NT2/D1 (cell line): ENCODE measurements around the gene SLC2A13.
"Not testable (repeated sequence)": the region's sequence is repeated elsewhere in the genome, so short reads cannot be mapped to it uniquely, and the experiment has no call there.

Experiments
- DNase-seq: peaks from one replicate; pipeline ENCODE4 v3.0.0-alpha.2; 2011; ENCODE audit warnings: low read depth, low spot score
- H3K27me3 ChIP-seq: 2 replicates; pipeline ENCODE4 v1.6.0; 2011; ENCODE audit warnings: mild to moderate bottlenecking; ENCODE audit not compliant: insufficient read length, insufficient read depth
- H3K36me3 ChIP-seq: 2 replicates; pipeline ENCODE4 v1.6.1; 2011; ENCODE audit warnings: mild to moderate bottlenecking, low read length, mixed read lengths; ENCODE audit not compliant: insufficient read depth, insufficient read length
- H3K4me1 ChIP-seq: 2 replicates; pipeline ENCODE4 v1.5.1; 2011; ENCODE audit not compliant: insufficient read depth, insufficient read length
- H3K4me3 ChIP-seq: 2 replicates; pipeline ENCODE4 v1.5.1; 2011; ENCODE audit warnings: low read depth; ENCODE audit not compliant: insufficient read length
- H3K9ac ChIP-seq: 2 replicates; pipeline ENCODE4 v1.6.0; 2011; ENCODE audit warnings: low read depth; ENCODE audit not compliant: insufficient read length
- H3K9me3 ChIP-seq: 2 replicates; pipeline ENCODE4 v1.5.1; 2011; ENCODE audit warnings: mild to moderate bottlenecking, low read length; ENCODE audit not compliant: insufficient read depth
- SUZ12 ChIP-seq: IDR thresholded peaks from 2 replicates; pipeline ENCODE4 v1.6.1; 2011; ENCODE audit not compliant: insufficient read length, insufficient read depth; ENCODE audit errors: extremely low read depth
- YY1 ChIP-seq: IDR thresholded peaks from 2 replicates; pipeline ENCODE4 v1.6.1; 2011; ENCODE audit not compliant: insufficient read length, insufficient read depth
- ZNF274 ChIP-seq: IDR thresholded peaks from 2 replicates; pipeline ENCODE4 v1.6.1; 2011; ENCODE audit warnings: mild to moderate bottlenecking, low read depth, low read length

SLC2A13 gene

GRCh38 chr12:40055228-40055579 is 50.7 kb downstream of the SLC2A13 start:
- Histone ChIP-seq H3K36me3 (no peaks in the 10 kb centered on the region), H3K27me3 (no peaks in the 10 kb centered on the region), H3K4me1 (no peaks in the 10 kb centered on the region), H3K4me3 (no peak overlapping the region), H3K9ac (no peak overlapping the region), H3K9me3 (no peaks in the 10 kb centered on the region)
- TF ChIP-seq YY1: no peak
- no peak for TF ChIP-seq SUZ12
- no peak for TF ChIP-seq ZNF274
- DNase-seq: no peak

- TF ChIP-seq YY1 (no peak), SUZ12 (no peak), ZNF274 (no peak)
- H3K36me3 ChIP-seq: no peaks in the 10 kb centered on the region
- no peaks in the 10 kb centered on the region for H3K27me3 ChIP-seq
- DNase-seq: no peak
- no peaks in the 10 kb centered on the region for H3K9me3 ChIP-seq
- H3K4me1 ChIP-seq: no peaks in the 10 kb centered on the region
- H3K4me3 ChIP-seq: no peak overlapping the region
- no peak overlapping the region for H3K9ac ChIP-seq
Measured at GRCh38 chr12:40054555-40055227, 51.2 kb downstream of the SLC2A13 start.

- Histone ChIP-seq H3K36me3 (no peaks in the 10 kb centered on the region), H3K9ac (no peak overlapping the region), H3K4me3 (no peak overlapping the region), H3K4me1 (no peaks in the 10 kb centered on the region), H3K27me3 (no peaks in the 10 kb centered on the region), H3K9me3 (no peaks in the 10 kb centered on the region)
- TF ChIP-seq YY1 (no peak), ZNF274 (no peak), SUZ12 (no peak)
- no peak for DNase-seq
Measured at GRCh38 chr12:40049268-40049667, 56.6 kb downstream of the SLC2A13 start.

DNA sequence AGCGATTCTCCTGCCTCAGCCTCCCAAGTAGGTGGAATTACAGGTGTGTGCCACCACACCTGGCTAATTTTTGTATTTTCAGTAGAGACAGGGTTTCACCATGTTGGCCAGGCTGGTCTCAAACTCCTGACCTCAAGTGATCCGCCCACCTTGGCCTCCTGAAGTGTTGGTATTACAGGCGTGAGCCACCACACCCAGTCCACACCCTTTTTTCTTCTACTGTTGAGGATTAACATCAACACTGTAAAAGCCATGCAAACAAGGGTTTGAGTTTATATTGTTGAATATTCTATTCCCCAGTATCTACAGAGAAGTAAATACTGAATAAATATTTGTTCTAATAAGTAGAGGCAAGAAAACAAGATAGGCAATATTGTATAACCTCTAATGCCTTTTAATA is 58.9 kb downstream of the SLC2A13 start:
- H3K9ac ChIP-seq, H3K4me1 ChIP-seq, H3K27me3 ChIP-seq, H3K4me3 ChIP-seq, H3K36me3 ChIP-seq, H3K9me3 ChIP-seq, DNase-seq: not testable (repeated sequence)

DNA sequence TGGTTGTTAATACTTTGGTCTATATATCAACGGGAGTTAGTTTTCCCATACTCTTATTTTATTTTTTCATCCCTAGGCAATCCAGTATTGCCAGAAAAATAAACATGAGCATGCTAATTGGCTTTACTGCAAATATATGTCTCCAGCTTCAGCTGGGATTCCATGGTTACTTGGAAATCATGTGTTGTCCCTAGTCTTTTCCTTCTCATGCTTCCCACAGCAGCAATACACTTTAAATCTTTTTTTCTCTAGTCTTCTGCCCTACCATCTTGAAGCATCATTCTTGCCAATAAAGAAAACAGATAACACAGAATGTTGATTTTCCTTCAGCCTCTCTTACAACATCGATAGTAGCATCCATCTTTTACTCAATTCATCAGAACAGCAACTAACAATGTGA is 60.2 kb downstream of the SLC2A13 start:
- H3K4me1 ChIP-seq: no peaks in the 10 kb centered on the region
- H3K4me3 ChIP-seq: no peak overlapping the region
- H3K36me3 ChIP-seq: no peaks in the 10 kb centered on the region
- H3K9ac ChIP-seq: no peak overlapping the region
- no peaks in the 10 kb centered on the region for H3K27me3 ChIP-seq
- no peak for DNase-seq
- TF ChIP-seq SUZ12: no peak
- no peak for TF ChIP-seq YY1
- TF ChIP-seq ZNF274: no peak
- H3K9me3 ChIP-seq: no peaks in the 10 kb centered on the region

DNA sequence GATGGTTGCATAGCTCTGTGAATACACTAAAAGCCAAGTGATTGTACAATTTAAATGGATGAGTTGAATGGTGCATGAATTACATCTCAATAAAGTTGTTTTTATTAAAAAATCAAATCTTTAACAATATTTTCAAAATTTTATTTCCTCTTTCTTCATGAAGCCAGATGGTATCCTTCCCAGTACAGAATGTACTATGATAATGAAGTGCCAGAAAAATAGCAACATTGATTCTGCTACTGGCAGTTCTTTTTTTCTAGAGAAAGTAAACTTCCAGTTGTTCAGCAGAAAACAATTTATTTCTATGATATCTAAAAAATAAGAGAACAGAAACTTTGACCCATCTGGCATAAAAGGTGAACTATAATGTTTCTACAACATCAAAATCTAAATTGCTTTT is 61.5 kb downstream of the SLC2A13 start:
- TF ChIP-seq ZNF274 (no peak), YY1 (no peak), SUZ12 (no peak)
- no peak overlapping the region for H3K4me3 ChIP-seq
- no peak overlapping the region for H3K9ac ChIP-seq
- H3K9me3 ChIP-seq: no peaks in the 10 kb centered on the region
- H3K36me3 ChIP-seq: no peaks in the 10 kb centered on the region
- no peak for DNase-seq
- no peaks in the 10 kb centered on the region for H3K4me1 ChIP-seq
- no peaks in the 10 kb centered on the region for H3K27me3 ChIP-seq

- H3K4me3 ChIP-seq: no peak overlapping the region
- H3K27me3 ChIP-seq: no peaks in the 10 kb centered on the region
- H3K9me3 ChIP-seq: no peaks in the 10 kb centered on the region
- H3K36me3 ChIP-seq: no peaks in the 10 kb centered on the region
- DNase-seq: no peak
- TF ChIP-seq ZNF274 (no peak), YY1 (no peak)
- no peaks in the 10 kb centered on the region for H3K4me1 ChIP-seq
- H3K9ac ChIP-seq: no peak overlapping the region
Measured at GRCh38 chr12:40039598-40039997, 66.3 kb downstream of the SLC2A13 start.

DNA sequence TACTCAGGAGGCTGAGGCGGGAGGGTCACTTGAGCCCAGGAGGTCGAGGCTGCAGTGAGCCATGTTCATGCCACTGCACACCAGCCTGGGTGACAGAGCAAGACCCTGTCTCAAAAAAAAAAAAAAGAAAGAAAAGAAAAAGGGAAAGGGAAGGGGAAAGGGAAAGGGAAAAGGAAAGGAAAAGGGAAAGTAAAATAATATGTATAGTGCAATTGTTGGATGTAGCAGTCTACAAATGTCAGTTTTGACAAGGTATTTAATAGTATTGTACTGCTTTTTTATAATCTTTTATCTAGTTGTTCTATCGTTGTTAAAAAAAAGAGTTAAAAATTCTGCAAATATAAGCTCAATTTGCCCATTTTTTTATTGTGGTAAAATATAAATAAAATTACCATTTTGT is 67.3 kb downstream of the SLC2A13 start:
- Histone ChIP-seq H3K9me3 (no peaks in the 10 kb centered on the region), H3K4me1 (no peaks in the 10 kb centered on the region), H3K36me3 (no peaks in the 10 kb centered on the region), H3K9ac (no peak overlapping the region), H3K4me3 (no peak overlapping the region), H3K27me3 (no peaks in the 10 kb centered on the region)
- DNase-seq: no peak
- TF ChIP-seq SUZ12: no peak
- TF ChIP-seq YY1: no peak
- TF ChIP-seq ZNF274: no peak
